ENCODE data around the gene CLHC1.
"Not testable (repeated sequence)": the region's sequence is repeated elsewhere in the genome, so short reads cannot be mapped to it uniquely, and the experiment has no call there.

CLHC1 gene

GRCh38 chr2:55232084-55232862 is at the start of gene CLHC1, which contains the start of gene RPS27A:
Gene CLHC1, minus strand, starts transcription at chr2:55232293. Its CDS starts 9,882 bp downstream, at chr2:55222411.
Gene RPS27A, plus strand, starts transcription at chr2:55232688. Its CDS starts 137 bp downstream, at chr2:55232825.
- peak; percentile 100 for DNase-seq (ENCODE audit: low read depth, low spot score)

- not testable (repeated sequence) for DNase-seq (ENCODE audit: low read depth, low spot score)
Measured at GRCh38 chr2:55280851-55281546, 48.9 kb upstream of the CLHC1 start.

- not testable (repeated sequence) for DNase-seq (ENCODE audit: low read depth, low spot score)
Measured at GRCh38 chr2:55279859-55280424, 47.8 kb upstream of the CLHC1 start.

GRCh38 chr2:55279214-55279835 is 47.2 kb upstream of the CLHC1 start:
- DNase-seq (ENCODE audit: low read depth, low spot score): not testable (repeated sequence)

DNA sequence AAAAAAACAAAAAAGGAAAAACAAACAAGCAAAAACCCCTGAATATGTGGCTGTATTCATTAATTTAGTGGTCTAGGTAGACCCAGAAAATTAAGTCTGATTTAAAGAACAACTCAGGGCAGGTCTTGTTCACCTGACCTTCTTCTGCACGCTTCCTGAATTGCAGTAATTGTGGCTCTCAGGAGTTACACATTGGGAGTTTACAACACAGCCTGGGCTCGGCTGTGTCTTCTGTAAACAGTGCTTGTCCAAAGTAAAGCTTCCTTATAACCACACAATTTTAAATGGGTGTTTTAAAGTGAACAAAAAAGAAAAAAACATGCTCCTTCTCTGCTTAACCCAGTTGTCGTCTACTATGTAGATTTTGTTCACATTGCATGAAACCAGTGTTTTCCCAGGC is 45.2 kb upstream of the CLHC1 start:
- DNase-seq (ENCODE audit: low read depth, low spot score): no peak

DNA sequence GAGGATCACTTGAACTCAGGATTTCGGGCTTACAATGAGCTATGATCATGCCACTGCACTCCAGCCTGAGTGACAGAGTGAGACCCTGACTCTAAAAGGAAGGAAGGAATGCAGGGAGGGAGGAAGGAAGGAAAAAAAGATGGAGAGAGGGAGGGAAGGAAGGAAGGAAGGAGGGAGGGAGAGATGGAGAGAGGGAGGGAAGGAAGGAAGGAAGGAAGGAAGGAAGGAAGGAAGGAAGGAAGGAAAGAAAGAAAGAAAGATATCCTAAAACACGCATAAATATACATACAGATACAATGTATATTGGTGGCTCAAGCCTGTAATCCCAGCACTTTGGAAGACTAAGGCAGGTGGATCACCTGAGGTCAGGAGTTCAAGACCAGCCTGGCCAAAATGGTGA is 42.3 kb upstream of the CLHC1 start:
- not testable (repeated sequence) for DNase-seq (ENCODE audit: low read depth, low spot score)

GRCh38 chr2:55269645-55269990 is 37.5 kb upstream of the CLHC1 start:
- no peak for DNase-seq (ENCODE audit: low read depth, low spot score)

DNA sequence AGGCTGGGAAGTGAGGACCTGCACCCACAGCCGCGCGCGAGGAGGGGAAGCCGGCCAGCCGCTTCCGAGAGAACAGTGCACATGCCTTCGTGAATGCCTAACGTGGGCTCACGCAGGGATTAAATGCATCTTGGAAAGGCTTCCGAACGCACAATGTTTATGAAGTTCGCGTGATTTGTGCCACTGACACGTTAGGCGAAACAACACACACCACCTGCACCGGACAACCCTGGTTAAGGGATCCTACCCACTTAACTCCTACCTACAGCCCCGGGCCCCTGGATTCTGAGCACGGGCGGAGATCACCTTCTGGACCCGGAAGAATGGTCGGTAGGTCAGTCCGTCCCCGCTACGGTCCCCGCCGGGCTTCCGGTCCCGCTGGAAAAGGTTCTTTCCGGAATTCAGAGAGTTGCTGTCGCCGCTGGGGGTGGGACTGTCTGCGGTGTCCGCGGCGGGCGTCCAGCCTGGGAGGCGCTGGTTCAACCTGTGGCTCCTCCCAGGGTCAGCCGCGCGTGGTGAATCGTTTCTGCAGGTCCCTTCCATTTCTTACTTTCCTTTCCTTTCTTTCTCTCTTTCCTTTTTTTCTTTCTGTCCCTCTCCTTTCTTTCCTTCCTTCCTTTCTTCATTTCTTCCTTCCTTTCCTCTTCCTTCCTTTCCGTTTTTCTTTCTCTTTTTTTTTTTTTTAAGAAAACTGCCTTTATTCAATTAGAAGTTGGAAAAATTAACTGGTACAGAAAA is 37.0 kb upstream of the CLHC1 start, which contains the start of gene MTIF2:
Gene MTIF2 (minus strand): TSS at position 325 of the 738 bp plus-strand sequence. CDS start 5,373 bp downstream, outside the sequence.
- DNase-seq (ENCODE audit: low read depth, low spot score): peak; percentile 72

GRCh38 chr2:55268288-55268906 is 36.3 kb upstream of the CLHC1 start:
- no peak for DNase-seq (ENCODE audit: low read depth, low spot score)

DNA sequence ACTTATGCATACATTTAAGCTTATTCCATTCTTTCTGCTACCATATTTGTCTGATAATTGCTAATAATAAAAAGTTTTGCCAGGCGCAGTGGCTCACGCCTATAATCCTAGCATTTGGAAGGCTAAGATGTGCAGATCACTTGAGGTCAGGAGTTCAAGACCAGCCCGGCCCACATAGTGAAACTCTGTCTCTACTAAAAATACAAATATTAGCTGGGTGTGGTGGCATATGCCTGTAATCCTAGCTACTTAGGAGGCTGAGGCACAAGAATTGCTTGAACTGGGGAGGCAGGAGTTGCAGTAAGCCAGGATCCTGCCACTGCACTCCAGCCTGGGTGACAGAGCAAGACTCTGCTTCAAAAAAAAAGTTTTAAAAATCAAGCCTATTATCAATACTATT is 27.5 kb upstream of the CLHC1 start:
- DNase-seq (ENCODE audit: low read depth, low spot score): not testable (repeated sequence)

DNA sequence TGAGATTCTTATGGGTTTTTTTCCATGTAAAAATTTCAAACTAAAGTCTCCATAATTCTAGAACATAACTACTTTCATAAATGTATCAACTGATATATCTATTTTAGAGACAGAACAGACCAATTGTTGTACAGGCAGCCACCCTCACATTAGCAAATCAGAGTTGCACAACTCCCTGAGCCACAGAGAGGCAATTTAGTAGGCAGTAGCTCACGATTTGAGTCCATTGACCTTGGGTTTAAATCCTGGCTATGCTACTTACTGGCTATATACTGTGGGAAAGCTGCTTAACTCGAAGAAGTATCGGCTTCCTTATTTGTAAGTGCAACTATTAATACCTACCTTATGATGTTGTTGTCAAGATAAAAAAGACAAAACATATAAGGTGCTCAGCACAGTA is 20.7 kb upstream of the CLHC1 start:
- no peak for DNase-seq (ENCODE audit: low read depth, low spot score)

GRCh38 chr2:55247025-55247424 is 14.9 kb upstream of the CLHC1 start:
- no peak for DNase-seq (ENCODE audit: low read depth, low spot score)

GRCh38 chr2:55245411-55245810 is 13.3 kb upstream of the CLHC1 start:
- no peak for DNase-seq (ENCODE audit: low read depth, low spot score)

GRCh38 chr2:55242617-55243016 is 10.5 kb upstream of the CLHC1 start:
- DNase-seq (ENCODE audit: low read depth, low spot score): no peak

DNA sequence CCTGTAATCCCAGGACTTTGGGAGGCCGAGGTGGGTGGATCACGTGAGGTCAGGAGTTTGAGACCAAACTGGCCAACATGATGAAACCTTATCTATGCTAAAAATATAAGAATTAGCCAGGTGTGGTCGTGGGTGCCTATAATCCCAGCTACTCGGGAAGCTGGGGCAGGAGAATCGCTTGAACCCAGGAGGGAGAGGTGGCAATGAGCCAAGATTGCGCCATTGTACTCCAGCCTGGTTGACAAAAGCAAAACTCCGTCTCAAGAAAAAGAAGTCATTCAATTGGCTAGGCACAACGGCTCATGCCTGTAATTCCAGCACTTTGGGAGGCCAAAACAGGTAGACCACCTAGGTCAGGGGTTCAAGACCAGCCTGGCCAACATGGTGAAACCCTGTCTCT is 9.5 kb upstream of the CLHC1 start:
- not testable (repeated sequence) for DNase-seq (ENCODE audit: low read depth, low spot score)

GRCh38 chr2:55239656-55240222 is 7.6 kb upstream of the CLHC1 start:
- no peak for DNase-seq (ENCODE audit: low read depth, low spot score)

GRCh38 chr2:55236992-55237543 is 5.0 kb upstream of the CLHC1 start:
- DNase-seq (ENCODE audit: low read depth, low spot score): no peak

- DNase-seq (ENCODE audit: low read depth, low spot score): no peak
Measured at GRCh38 chr2:55235724-55236538, 3.8 kb upstream of the CLHC1 start.

DNA sequence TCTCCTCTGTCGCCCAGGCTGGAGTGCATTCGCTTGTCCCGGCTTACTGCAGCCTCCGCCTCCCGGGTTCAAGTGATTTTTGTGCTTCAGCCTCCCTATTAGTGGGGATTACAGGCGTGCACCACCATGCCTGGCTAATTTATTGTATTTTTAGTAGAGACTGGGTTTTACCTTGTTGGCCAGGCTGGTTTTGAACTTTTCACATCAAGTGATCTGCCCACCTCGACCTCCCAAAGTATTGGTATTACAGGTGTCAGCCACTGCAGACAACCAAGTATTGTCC is 1.5 kb upstream of the CLHC1 start:
- DNase-seq (ENCODE audit: low read depth, low spot score): no peak
